Liver (tissue), 9 donors: ENCODE results near the gene ZNF146. TPM values are rescaled to one million over a fixed set of nuclear protein-coding genes. Genes with fewer than 3 reads are reported as not detected.

Source experiments
- DNase-seq: peaks from one replicate; pipeline ENCODE4 v3.0.0-alpha.2; 2017; ENCODE audit warnings: low spot score
- H3K27ac ChIP-seq, 2 donors: one replicate each; pipeline ENCODE4 v1.7.0; 2013; ENCODE audit warnings: inconsistent platforms in 2 of 2, low read length in 2 of 2, control low read depth in 1 of 2, low read depth in 1 of 2, mild to moderate bottlenecking in 1 of 2
- H3K27me3 ChIP-seq, 4 donors: one replicate each; pipeline versions ENCODE4 v1.6.1 to v1.7.0; 2013; ENCODE audit warnings: low read length in 3 of 4, inconsistent platforms in 1 of 4, mild to moderate bottlenecking in 1 of 4, moderate library complexity in 1 of 4; ENCODE audit not compliant: control insufficient read depth in 4 of 4, insufficient read depth in 4 of 4
- H3K36me3 ChIP-seq, 4 donors: one replicate each; pipeline versions ENCODE4 v1.6.1 to v1.7.0; 2013; ENCODE audit warnings: low read length in 3 of 4, mild to moderate bottlenecking in 3 of 4, low read depth in 1 of 4, moderate library complexity in 1 of 4; ENCODE audit not compliant: control insufficient read depth in 4 of 4, insufficient read depth in 3 of 4
- H3K4me1 ChIP-seq, 4 donors: one replicate each; pipeline versions ENCODE4 v1.6.1 to v1.7.0; 2013; ENCODE audit warnings: low read length in 3 of 4, mild to moderate bottlenecking in 3 of 4, moderate library complexity in 1 of 4; ENCODE audit not compliant: control insufficient read depth in 4 of 4, insufficient read depth in 4 of 4
- H3K4me3 ChIP-seq, 3 donors: one replicate each; pipeline versions ENCODE4 v1.6.1 to v1.7.0; 2013; ENCODE audit warnings: low read length in 3 of 3, control low read depth in 1 of 3, low read depth in 1 of 3, mild to moderate bottlenecking in 1 of 3
- H3K9ac ChIP-seq, 2 donors: one replicate each; pipeline ENCODE4 v1.7.0; 2013; ENCODE audit warnings: low read length in 2 of 2, mild to moderate bottlenecking in 2 of 2, moderate library complexity in 2 of 2, control low read depth in 1 of 2, low read depth in 1 of 2
- H3K9me3 ChIP-seq, 4 donors: one replicate each; pipeline versions ENCODE4 v1.6.1 to v1.7.0; 2013; ENCODE audit warnings: low read length in 3 of 4; ENCODE audit not compliant: control insufficient read depth in 4 of 4
- ATF3 ChIP-seq: IDR thresholded peaks from 2 replicates; pipeline ENCODE4 v1.6.1; 2016; ENCODE audit warnings: antibody characterized with exemption
- CTCF ChIP-seq: fragments of 150-350 bp; IDR thresholded peaks from 2 replicates; pipeline ENCODE4 v1.5.1; 2017; ENCODE audit warnings: improper control_type of control experiment, low read depth, low read length; ENCODE audit not compliant: missing input control
- EGR1 ChIP-seq, 2 donors: IDR thresholded peaks; 2 replicates each; pipeline ENCODE4 v1.6.1; 2016 to 2018; ENCODE audit warnings: antibody characterized with exemption in 2 of 2, low read depth in 2 of 2
- FOXA1 ChIP-seq: IDR thresholded peaks from 2 replicates; pipeline ENCODE4 v1.6.1; 2016; ENCODE audit warnings: antibody characterized with exemption
- FOXA2 ChIP-seq: IDR thresholded peaks from 2 replicates; pipeline ENCODE4 v1.6.1; 2016; ENCODE audit warnings: antibody characterized with exemption
- GABPA ChIP-seq, 2 donors: IDR thresholded peaks in 1 of 2; conservative IDR thresholded peaks in 1 of 2; 2 replicates each; pipeline ENCODE4 v1.6.1; 2016; ENCODE audit warnings: antibody characterized with exemption in 2 of 2, mild to moderate bottlenecking in 1 of 2, moderate library complexity in 1 of 2
- HNF4A ChIP-seq, 2 donors: conservative IDR thresholded peaks; 2 replicates each; pipeline ENCODE4 v1.6.1; 2016; ENCODE audit warnings: antibody characterized with exemption in 2 of 2, mild to moderate bottlenecking in 2 of 2
- HNF4G ChIP-seq: IDR thresholded peaks from 2 replicates; pipeline ENCODE4 v1.6.1; 2016; ENCODE audit warnings: antibody characterized with exemption
- JUND ChIP-seq, 2 donors: IDR thresholded peaks; 2 replicates each; pipeline ENCODE4 v1.6.1; 2016; ENCODE audit warnings: antibody characterized with exemption in 2 of 2
- MAX ChIP-seq: IDR thresholded peaks from 2 replicates; pipeline ENCODE4 v1.6.1; 2016; ENCODE audit warnings: antibody characterized with exemption
- NR2F2 ChIP-seq: IDR thresholded peaks from 2 replicates; pipeline ENCODE4 v1.6.1; 2016; ENCODE audit warnings: antibody characterized with exemption
- RAD21 ChIP-seq, 2 donors: IDR thresholded peaks; 2 replicates each; pipeline ENCODE4 v1.6.1; 2016; ENCODE audit warnings: antibody characterized with exemption in 2 of 2, mild to moderate bottlenecking in 2 of 2
- RXRA ChIP-seq, 2 donors: IDR thresholded peaks; 2 replicates each; pipeline ENCODE4 v1.6.1; 2017 to 2018; ENCODE audit warnings: antibody characterized with exemption in 2 of 2, mild to moderate bottlenecking in 1 of 2
- SP1 ChIP-seq: IDR thresholded peaks from 2 replicates; pipeline ENCODE4 v1.6.1; 2018; ENCODE audit warnings: antibody characterized with exemption, mild to moderate bottlenecking
- TAF1 ChIP-seq: conservative IDR thresholded peaks from 2 replicates; pipeline ENCODE4 v1.6.1; 2016; ENCODE audit warnings: antibody characterized with exemption, mild to moderate bottlenecking
- YY1 ChIP-seq: IDR thresholded peaks from 2 replicates; pipeline ENCODE4 v1.6.1; 2016; ENCODE audit warnings: antibody characterized with exemption, mild to moderate bottlenecking
- ZBTB33 ChIP-seq: IDR thresholded peaks from 2 replicates; pipeline ENCODE4 v1.6.1; 2016; ENCODE audit warnings: antibody characterized with exemption
- WGBS: extraction: QIAGEN DNeasy Blood & Tissue Kit; methylation state at CpG from one replicate; pipeline ENCODE4 v1.1.7; 2013; 5-methylcytosine and 5-hydroxymethylcytosine counted together
- polyA plus RNA-seq, 2 donors: library from polyadenylated mRNA; stranded (reverse) in 1 of 2; unstranded in 1 of 2; fragments of 200-250 nt in 1 of 2; fragments of >200 nt in 1 of 2; fragmentation: Nextera tagmentation in 1 of 2; extraction: Ambion mirVana in 1 of 2; gene quantifications; one replicate each; pipeline versions ENCODE4 v1.2.1 to v1.2.3, GENCODE V29; 2013 to 2015
- total RNA-seq, 2 donors: library from RNA; depleted of rRNA; stranded (reverse); fragments of >200 nt; gene quantifications; one replicate each; pipeline ENCODE4 v1.2.3, GENCODE V29; 2014
- TF ChIP-seq, protein P1 (sequence below): IDR thresholded peaks from 2 replicates; pipeline ENCODE4 v1.6.1; 2016; ENCODE audit warnings: antibody characterized with exemption, mild to moderate bottlenecking
- donor health status: healthy.
- donor health status: healthy.
- donor health status: healthy.
- donor health status: healthy.
- donor health status: healthy.

ZNF146 gene
- total RNA-seq, result 10 to 100 TPM; 29.2 to 48.6 TPM
- 10 to 100 TPM; 16.6 to 19.0 TPM for polyA plus RNA-seq

DNA sequence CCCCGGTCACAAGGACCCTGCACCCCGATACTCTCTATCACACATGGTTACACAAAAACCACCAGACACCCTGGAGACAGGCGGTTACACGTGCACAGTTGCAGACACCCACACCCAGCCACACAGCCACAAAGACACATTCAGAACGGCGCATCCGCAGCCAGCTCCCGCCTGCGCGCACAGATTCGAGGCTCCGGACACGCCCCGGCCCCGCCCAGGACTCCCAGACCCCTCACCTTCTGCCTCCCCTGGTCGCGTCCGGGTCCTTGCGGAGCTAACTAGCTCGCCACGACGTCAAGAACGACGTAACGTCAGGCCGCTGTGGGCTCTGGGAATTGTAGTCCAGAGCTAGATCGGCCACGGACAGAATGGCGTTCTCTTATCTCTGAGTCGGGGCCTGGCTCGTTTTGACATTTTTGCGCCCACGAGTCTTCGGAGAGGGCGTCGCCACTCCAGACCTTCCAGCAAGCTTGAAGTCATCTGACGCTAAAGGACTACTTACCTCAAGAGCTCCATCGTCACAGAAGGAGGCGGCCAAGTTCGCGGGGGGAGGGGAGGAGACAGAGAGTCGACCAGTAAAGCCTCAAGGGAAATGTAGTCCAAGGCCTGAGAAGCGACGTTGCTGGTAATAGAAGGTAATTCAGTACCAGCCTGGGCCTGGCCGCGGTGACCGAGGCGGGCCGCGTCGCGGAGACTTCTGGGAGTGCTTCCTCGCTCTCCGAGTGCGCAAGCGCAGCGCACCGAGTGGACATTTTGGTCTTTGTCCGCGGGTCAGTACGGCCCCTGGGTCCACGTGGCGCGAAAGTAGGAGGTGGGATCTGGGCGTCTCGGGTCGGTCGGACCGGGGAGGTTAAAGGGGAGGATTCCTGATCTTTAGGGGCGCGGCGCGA lies at the start of gene ZNF146, which contains the start of gene ZNF565:
Gene ZNF146 (plus strand): TSS at position 721 of the 890 bp plus-strand sequence. CDS start 21,335 bp downstream, outside the sequence.
Gene ZNF565 (minus strand): TSS at position 280 of the 890 bp plus-strand sequence. CDS start 12,680 bp downstream, outside the sequence.
- H3K4me3 ChIP-seq, result peak within 1 kb of the TSS; percentile 71 to 100 (median 95)
- H3K27ac ChIP-seq, result peak within 1 kb of the TSS; percentile 93 to 98
- no peaks in the 10 kb centered on the region for H3K27me3 ChIP-seq
- DNase-seq, result peak; percentile 94
- H3K9ac ChIP-seq, result peak within 1 kb of the TSS; percentile 90 to 99
- peaks cover 0 to 4% (median under 1%) of the 10 kb centered on the region in 4 donors for H3K36me3 ChIP-seq
- WGBS, result under 1% methylated on average over 73 of the region's 73 CpGs
- TF ChIP-seq EGR1 (IDR thresholded peaks at IDR 0.05; ENCODE audit: low read depth in 2 of 2) (peak in 1 of 2 donors; percentile 1), CTCF (peak; percentile 31), GABPA (IDR thresholded peaks at IDR 0.05 in 1 of 2, conservative IDR thresholded peaks at IDR 0.05 in 1 of 2) (peak in 1 of 2 donors; percentile 68), ATF3 (no peak), SP1 (peak; percentile 78), MAX (peak; percentile 97), JUND (IDR thresholded peaks at IDR 0.05) (peak in 1 of 2 donors; percentile 56), ZBTB33 (peak; percentile 92), YY1 (peak; percentile 97), HNF4A (conservative IDR thresholded peaks at IDR 0.05) (peak; percentile 93 to 94), RXRA (IDR thresholded peaks at IDR 0.05) (peak; percentile 54), NR2F2 (peak; percentile 14), TAF1 (peak; percentile 66), FOXA1 (no peak), RAD21 (IDR thresholded peaks at IDR 0.05) (peak; percentile 17 to 31), FOXA2 (no peak), HNF4G (peak; percentile 59)
- TF ChIP-seq, protein P1, sequence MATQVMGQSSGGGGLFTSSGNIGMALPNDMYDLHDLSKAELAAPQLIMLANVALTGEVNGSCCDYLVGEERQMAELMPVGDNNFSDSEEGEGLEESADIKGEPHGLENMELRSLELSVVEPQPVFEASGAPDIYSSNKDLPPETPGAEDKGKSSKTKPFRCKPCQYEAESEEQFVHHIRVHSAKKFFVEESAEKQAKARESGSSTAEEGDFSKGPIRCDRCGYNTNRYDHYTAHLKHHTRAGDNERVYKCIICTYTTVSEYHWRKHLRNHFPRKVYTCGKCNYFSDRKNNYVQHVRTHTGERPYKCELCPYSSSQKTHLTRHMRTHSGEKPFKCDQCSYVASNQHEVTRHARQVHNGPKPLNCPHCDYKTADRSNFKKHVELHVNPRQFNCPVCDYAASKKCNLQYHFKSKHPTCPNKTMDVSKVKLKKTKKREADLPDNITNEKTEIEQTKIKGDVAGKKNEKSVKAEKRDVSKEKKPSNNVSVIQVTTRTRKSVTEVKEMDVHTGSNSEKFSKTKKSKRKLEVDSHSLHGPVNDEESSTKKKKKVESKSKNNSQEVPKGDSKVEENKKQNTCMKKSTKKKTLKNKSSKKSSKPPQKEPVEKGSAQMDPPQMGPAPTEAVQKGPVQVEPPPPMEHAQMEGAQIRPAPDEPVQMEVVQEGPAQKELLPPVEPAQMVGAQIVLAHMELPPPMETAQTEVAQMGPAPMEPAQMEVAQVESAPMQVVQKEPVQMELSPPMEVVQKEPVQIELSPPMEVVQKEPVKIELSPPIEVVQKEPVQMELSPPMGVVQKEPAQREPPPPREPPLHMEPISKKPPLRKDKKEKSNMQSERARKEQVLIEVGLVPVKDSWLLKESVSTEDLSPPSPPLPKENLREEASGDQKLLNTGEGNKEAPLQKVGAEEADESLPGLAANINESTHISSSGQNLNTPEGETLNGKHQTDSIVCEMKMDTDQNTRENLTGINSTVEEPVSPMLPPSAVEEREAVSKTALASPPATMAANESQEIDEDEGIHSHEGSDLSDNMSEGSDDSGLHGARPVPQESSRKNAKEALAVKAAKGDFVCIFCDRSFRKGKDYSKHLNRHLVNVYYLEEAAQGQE, result peak; percentile 82
- no peaks in the 10 kb centered on the region for H3K9me3 ChIP-seq
- H3K4me1 ChIP-seq, result peaks cover 0 to 12% (median 6%) of the 10 kb centered on the region in 4 donors
